GM18517 (cell line): ENCODE data around the gene LRRK2.

ENCODE experiments used
- ATAC-seq: cut with Tn5 transposase; IDR thresholded peaks from one replicate; pipeline ENCODE4 v1.9.1; 2021; ENCODE audit warnings: mild to moderate bottlenecking, moderate library complexity; ENCODE audit not compliant: unreplicated experiment

LRRK2 gene

GRCh38 chr12:40224439-40225291, at the start of gene LRRK2:
TSS of gene LRRK2 (plus strand) at chr12:40224997. CDS start at chr12:40225132, 135 bp downstream.
- ATAC-seq = peak; percentile 50

GRCh38 chr12:40175045-40175444, 49.8 kb upstream of the LRRK2 start:
- no peak for ATAC-seq

GRCh38 chr12:40175489-40175888, 49.3 kb upstream of the LRRK2 start:
- ATAC-seq = no peak

GRCh38 chr12:40178701-40179100, 46.1 kb upstream of the LRRK2 start:
- no peak for ATAC-seq

- ATAC-seq = no peak
Measured at GRCh38 chr12:40181490-40181889, 43.3 kb upstream of the LRRK2 start.

GRCh38 chr12:40183715-40184114, 41.1 kb upstream of the LRRK2 start:
- ATAC-seq = no peak

GRCh38 chr12:40184493-40185302, 40.1 kb upstream of the LRRK2 start:
- no peak for ATAC-seq

GRCh38 chr12:40185303-40185693, 39.5 kb upstream of the LRRK2 start:
- ATAC-seq = no peak

- ATAC-seq = no peak
Measured at GRCh38 chr12:40188558-40189320, 36.1 kb upstream of the LRRK2 start.

- peak; percentile 98 for ATAC-seq
Measured at GRCh38 chr12:40192704-40193255, 32.0 kb upstream of the LRRK2 start.

- no peak for ATAC-seq
Measured at GRCh38 chr12:40194846-40195245, 30.0 kb upstream of the LRRK2 start.

- ATAC-seq = no peak
Measured at GRCh38 chr12:40197590-40197989, 27.2 kb upstream of the LRRK2 start.

GRCh38 chr12:40198601-40199000, 26.2 kb upstream of the LRRK2 start:
- ATAC-seq = no peak

GRCh38 chr12:40202095-40203059, 22.4 kb upstream of the LRRK2 start:
- peak; percentile 77 for ATAC-seq

- ATAC-seq = no peak
Measured at GRCh38 chr12:40203060-40203430, 21.8 kb upstream of the LRRK2 start.

- ATAC-seq = no peak
Measured at GRCh38 chr12:40204337-40204736, 20.5 kb upstream of the LRRK2 start.

GRCh38 chr12:40207551-40207950, 17.2 kb upstream of the LRRK2 start:
- ATAC-seq = no peak

GRCh38 chr12:40208707-40209446, 15.9 kb upstream of the LRRK2 start:
- ATAC-seq = peak; percentile 95

- ATAC-seq = no peak
Measured at GRCh38 chr12:40209886-40210285, 14.9 kb upstream of the LRRK2 start.
